Panc1 (cell line): ENCODE results near the gene RIPPLY3. TPM values are rescaled to one million over a fixed set of nuclear protein-coding genes. Genes with fewer than 3 reads are reported as not detected.
"Not testable (repeated sequence)": the region's sequence is repeated elsewhere in the genome, so short reads cannot be mapped to it uniquely, and the experiment has no call there.

ENCODE experiments used
- ATAC-seq: fragments of 200-7000 bp; cut with Tn5 transposase; 2 replicates; pipeline ENCODE4 v1.9.1; 2020; ENCODE audit warnings: mild to moderate bottlenecking, moderate library complexity
- BruUV-seq: library from RNA; stranded (reverse); fragments of 400-500 nt; replicated peaks from 2 replicates; lab custom pipeline; 2021; lab: Mats Ljungman, UMichigan
- CTCF ChIA-PET: fragments of 300-600 bp; sonication (Branson Sonifier 250); formaldehyde crosslinking; loops from one replicate; lab custom pipeline; 2022; ENCODE audit warnings: antibody characterized with exemption; lab: Charles Lee
- POLR2A ChIA-PET: fragments of 300-600 bp; sonication (Branson Sonifier 250); formaldehyde crosslinking; loops from one replicate; lab custom pipeline; 2022; ENCODE audit warnings: antibody characterized with exemption; lab: Charles Lee
- DNase-seq: peaks from one replicate; pipeline ENCODE4 v3.0.0-alpha.2; 2010; ENCODE audit warnings: low read depth, low spot score
- H3K27ac ChIP-seq: 2 replicates; pipeline ENCODE4 v1.5.1; 2011; ENCODE audit warnings: mild to moderate bottlenecking, low read length, inconsistent platforms
- H3K27me3 ChIP-seq: fragments of 200-500 bp; sonication (Bioruptor generic); 2 replicates; pipeline ENCODE4 v1.6.0; 2014; ENCODE audit warnings: low read length, inconsistent platforms; ENCODE audit not compliant: control insufficient read depth, insufficient read depth
- H3K36me3 ChIP-seq: fragments of 200-500 bp; sonication (Bioruptor generic); 2 replicates; pipeline ENCODE4 v1.5.1; 2014; ENCODE audit warnings: inconsistent platforms, mild to moderate bottlenecking, low read length, moderate library complexity; ENCODE audit not compliant: control insufficient read depth, insufficient read depth
- H3K4me1 ChIP-seq: 2 replicates; pipeline ENCODE4 v1.5.1; 2011; ENCODE audit warnings: inconsistent platforms, mild to moderate bottlenecking, low read length, moderate library complexity; ENCODE audit not compliant: control insufficient read depth, insufficient read depth
- H3K4me3 ChIP-seq, 2 experiments: 2 replicates each; pipeline ENCODE4 v1.5.1; 2011 to 2012; ENCODE audit warnings: low read depth in 2 of 2, low read length in 2 of 2, mild to moderate bottlenecking in 2 of 2, inconsistent platforms in 1 of 2, moderate library complexity in 1 of 2
- H3K9me3 ChIP-seq: fragments of 200-500 bp; sonication (Bioruptor generic); 2 replicates; pipeline ENCODE4 v1.5.1; 2014; ENCODE audit warnings: low read depth, mild to moderate bottlenecking, inconsistent platforms, low read length, moderate library complexity; ENCODE audit not compliant: control insufficient read depth, insufficient read depth
- POLR2AphosphoS5 ChIP-seq: IDR thresholded peaks from 2 replicates; pipeline ENCODE4 v1.6.1; 2012; ENCODE audit warnings: mild to moderate bottlenecking, low read depth, low read length, moderate library complexity
- SIN3A ChIP-seq: IDR thresholded peaks from 2 replicates; pipeline ENCODE4 v1.6.1; 2012; ENCODE audit warnings: low read depth, mild to moderate bottlenecking, low read length, moderate library complexity, borderline replicate concordance; ENCODE audit not compliant: insufficient read depth
- TCF7L2 ChIP-seq: IDR thresholded peaks from 2 replicates; pipeline ENCODE4 v1.6.1; 2011; ENCODE audit warnings: mild to moderate bottlenecking, low read depth, low read length, inconsistent platforms
- in situ Hi-C: cut with HindIII; loops from 2 replicates; pipeline ENCODE4 v1.10.0; 2016; ENCODE audit warnings: low sequenced_read_pairs, low pct_unique_long_range_greater_than_20kb
- intact Hi-C: fragments of 100-400 bp; cut with micrococcal nuclease; formaldehyde crosslinking; loops from one replicate; pipeline ENCODE4 v1.10.0; 2022; ENCODE audit not compliant: unreplicated experiment
- total RNA-seq: library from RNA; stranded (reverse); gene quantifications from one replicate; pipeline ENCODE4 v1.2.1, GENCODE V29; 2021; ENCODE audit not compliant: unreplicated experiment
- TF ChIP-seq, protein P1 (sequence below): fragments of 450-650 bp; IDR thresholded peaks from 2 replicates; pipeline ENCODE4 v1.5.1; 2017; ENCODE audit warnings: mild to moderate bottlenecking
- TF ChIP-seq, protein P2 (sequence below), 2 experiments: IDR thresholded peaks; 2 replicates each; pipeline ENCODE4 v1.6.1; 2011 to 2012; ENCODE audit warnings: low read depth in 2 of 2, control low read depth in 1 of 2, low read length in 1 of 2, mild to moderate bottlenecking in 1 of 2, moderate library complexity in 1 of 2; ENCODE audit not compliant: insufficient read depth in 1 of 2

Gene RIPPLY3
- total RNA-seq, 1 experiment from 2014 or later, result 1.2 TPM

DNA sequence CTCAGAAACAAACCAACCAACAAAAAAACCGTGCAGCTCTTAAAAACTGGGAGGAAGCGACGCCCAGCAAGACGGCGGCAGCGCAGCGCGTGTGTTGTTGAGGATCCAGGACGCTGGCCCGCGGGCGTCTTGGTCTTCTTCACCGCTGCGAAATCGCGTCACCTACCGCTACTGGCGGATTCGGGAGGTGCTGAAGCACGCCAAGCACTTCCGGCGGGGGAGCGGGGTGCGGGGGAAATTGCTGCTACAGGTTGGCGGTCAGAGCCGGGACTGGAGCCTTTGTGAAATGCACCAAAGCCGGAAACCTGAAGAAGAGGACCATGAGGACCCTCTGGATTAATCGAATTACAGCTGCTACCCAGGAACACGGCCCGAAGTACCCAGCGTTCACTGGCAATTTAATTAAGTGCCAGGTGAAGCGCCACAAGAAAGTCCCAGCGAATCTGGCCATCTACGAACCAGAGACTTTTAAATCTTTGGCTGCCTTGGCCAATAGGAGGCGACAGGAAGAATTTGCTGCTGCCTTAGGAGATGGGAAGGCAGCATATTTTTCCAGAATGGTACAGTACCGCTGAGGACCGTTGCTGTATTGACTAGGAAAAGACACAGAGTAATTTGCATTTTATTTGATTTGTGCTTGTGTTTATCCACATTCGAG lies 11.9 kb upstream of the RIPPLY3 start:
- intact Hi-C loops (no loop called here), in situ Hi-C loops (no loop called here)
- Histone ChIP-seq H3K27ac (no peak overlapping the region), H3K9me3 (no peaks in the 10 kb centered on the region), H3K27me3 (no peaks in the 10 kb centered on the region), H3K4me1 (peaks cover 4% of the 10 kb centered on the region; the same call in 1 of the 2 replicates), H3K4me3 (no peak overlapping the region), H3K36me3 (no peaks in the 10 kb centered on the region)
- CTCF ChIA-PET, result no interaction called here
- DNase-seq (no peak), ATAC-seq (no peak)
- TF ChIP-seq, protein P1, sequence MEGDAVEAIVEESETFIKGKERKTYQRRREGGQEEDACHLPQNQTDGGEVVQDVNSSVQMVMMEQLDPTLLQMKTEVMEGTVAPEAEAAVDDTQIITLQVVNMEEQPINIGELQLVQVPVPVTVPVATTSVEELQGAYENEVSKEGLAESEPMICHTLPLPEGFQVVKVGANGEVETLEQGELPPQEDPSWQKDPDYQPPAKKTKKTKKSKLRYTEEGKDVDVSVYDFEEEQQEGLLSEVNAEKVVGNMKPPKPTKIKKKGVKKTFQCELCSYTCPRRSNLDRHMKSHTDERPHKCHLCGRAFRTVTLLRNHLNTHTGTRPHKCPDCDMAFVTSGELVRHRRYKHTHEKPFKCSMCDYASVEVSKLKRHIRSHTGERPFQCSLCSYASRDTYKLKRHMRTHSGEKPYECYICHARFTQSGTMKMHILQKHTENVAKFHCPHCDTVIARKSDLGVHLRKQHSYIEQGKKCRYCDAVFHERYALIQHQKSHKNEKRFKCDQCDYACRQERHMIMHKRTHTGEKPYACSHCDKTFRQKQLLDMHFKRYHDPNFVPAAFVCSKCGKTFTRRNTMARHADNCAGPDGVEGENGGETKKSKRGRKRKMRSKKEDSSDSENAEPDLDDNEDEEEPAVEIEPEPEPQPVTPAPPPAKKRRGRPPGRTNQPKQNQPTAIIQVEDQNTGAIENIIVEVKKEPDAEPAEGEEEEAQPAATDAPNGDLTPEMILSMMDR, result no peak; the same call in 1 of the 2 replicates
- TF ChIP-seq SIN3A (no peak), POLR2AphosphoS5 (no peak), TCF7L2 (no peak)
- TF ChIP-seq, protein P2, sequence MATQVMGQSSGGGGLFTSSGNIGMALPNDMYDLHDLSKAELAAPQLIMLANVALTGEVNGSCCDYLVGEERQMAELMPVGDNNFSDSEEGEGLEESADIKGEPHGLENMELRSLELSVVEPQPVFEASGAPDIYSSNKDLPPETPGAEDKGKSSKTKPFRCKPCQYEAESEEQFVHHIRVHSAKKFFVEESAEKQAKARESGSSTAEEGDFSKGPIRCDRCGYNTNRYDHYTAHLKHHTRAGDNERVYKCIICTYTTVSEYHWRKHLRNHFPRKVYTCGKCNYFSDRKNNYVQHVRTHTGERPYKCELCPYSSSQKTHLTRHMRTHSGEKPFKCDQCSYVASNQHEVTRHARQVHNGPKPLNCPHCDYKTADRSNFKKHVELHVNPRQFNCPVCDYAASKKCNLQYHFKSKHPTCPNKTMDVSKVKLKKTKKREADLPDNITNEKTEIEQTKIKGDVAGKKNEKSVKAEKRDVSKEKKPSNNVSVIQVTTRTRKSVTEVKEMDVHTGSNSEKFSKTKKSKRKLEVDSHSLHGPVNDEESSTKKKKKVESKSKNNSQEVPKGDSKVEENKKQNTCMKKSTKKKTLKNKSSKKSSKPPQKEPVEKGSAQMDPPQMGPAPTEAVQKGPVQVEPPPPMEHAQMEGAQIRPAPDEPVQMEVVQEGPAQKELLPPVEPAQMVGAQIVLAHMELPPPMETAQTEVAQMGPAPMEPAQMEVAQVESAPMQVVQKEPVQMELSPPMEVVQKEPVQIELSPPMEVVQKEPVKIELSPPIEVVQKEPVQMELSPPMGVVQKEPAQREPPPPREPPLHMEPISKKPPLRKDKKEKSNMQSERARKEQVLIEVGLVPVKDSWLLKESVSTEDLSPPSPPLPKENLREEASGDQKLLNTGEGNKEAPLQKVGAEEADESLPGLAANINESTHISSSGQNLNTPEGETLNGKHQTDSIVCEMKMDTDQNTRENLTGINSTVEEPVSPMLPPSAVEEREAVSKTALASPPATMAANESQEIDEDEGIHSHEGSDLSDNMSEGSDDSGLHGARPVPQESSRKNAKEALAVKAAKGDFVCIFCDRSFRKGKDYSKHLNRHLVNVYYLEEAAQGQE (IDR thresholded peaks at IDR 0.05; ENCODE audit: insufficient read depth in 1 of 2, low read depth in 2 of 2, low read length in 1 of 2), result no peak
- no TSS peak for BruUV-seq
- POLR2A ChIA-PET, result no interaction called here

DNA sequence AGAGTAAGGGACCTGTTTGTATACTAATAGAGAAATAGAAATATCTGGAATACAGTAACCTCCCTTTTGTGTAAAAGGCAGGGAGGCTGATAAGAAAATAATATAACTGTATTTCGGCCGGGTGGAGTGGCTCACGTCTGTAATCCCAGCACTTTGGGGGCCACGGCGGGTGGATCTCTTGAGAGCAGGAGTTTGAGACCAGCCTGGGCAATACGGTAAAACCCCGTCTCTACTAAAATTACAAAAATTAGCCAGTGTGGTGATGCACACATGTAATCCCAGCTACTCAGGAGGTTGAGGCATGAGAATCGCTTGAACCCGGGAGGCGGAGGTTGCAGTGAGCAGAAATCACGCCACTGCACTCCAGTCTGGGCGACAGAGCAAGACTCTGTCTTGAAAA lies 11.2 kb upstream of the RIPPLY3 start:
- H3K36me3 ChIP-seq, CTCF ChIA-PET, H3K27ac ChIP-seq, H3K9me3 ChIP-seq, H3K27me3 ChIP-seq, ATAC-seq, intact Hi-C loops, H3K4me1 ChIP-seq, POLR2A ChIA-PET, DNase-seq, in situ Hi-C loops, H3K4me3 ChIP-seq, BruUV-seq: not testable (repeated sequence)

DNA sequence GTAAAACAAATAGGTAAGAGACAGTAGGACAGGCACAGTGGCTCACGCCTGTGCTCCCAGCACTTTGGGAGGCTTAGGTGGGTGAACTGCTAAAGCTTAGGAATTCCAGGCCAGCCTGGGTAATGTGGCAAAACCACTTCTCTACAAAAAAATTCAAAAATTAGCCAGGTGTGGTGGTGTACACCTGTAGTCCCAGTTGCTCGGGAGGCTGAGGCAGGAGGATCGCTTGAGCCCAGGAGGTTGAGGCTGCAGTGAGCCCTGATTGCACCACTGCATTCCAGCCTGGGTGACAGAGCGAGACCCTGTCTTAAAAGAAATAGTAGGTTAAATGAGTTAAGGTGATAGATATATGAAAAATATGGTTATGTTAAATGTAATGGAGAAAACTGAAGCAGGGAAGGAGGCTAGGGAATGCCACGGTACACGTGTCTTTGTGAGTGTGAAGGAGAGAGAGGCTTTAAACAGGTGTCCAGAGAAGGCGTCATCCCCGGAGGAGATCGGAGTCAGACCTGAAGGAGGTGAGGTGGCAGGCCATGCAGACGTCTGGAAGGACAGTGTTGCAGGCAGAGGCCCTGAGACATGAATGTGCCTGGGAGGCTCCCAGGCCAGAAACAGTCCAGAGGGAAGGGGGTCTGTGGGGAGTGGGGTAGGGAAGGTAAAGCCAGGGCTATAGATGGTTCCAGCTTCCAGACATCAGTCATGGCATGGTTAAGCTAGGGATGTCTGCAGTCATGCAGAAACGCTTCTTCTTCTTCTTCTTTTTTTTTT lies 7.2 kb upstream of the RIPPLY3 start:
- DNase-seq (no peak), ATAC-seq (no peak)
- TF ChIP-seq, protein P2 (IDR thresholded peaks at IDR 0.05; ENCODE audit: insufficient read depth in 1 of 2, low read depth in 2 of 2, low read length in 1 of 2), result no peak
- no peak for TF ChIP-seq POLR2AphosphoS5
- TF ChIP-seq SIN3A, result no peak
- no peak for TF ChIP-seq TCF7L2
- TF ChIP-seq, protein P1, result no peak
- Histone ChIP-seq H3K4me1 (no peaks in the 10 kb centered on the region), H3K27ac (no peak overlapping the region), H3K4me3 (no peak overlapping the region), H3K9me3 (no peaks in the 10 kb centered on the region), H3K36me3 (no peaks in the 10 kb centered on the region), H3K27me3 (no peaks in the 10 kb centered on the region)
- BruUV-seq, result no TSS peak
- in situ Hi-C loops, result no loop called here
- ChIA-PET POLR2A (interaction anchor here (0.6 to 0.7 kb wide), 2 partner anchors 9 to 472 kb away, joined by 4 to 5 read pairs; no protein-coding TSS in a partner anchor), CTCF (no interaction called here)
- intact Hi-C loops, result no loop called here
